ENCODE results near the gene BRCA2.

GRCh38 chr13:32277839-32278238, 37.5 kb upstream of the BRCA2 start:
- TF ChIP-seq POLR2A (IDR thresholded peaks at IDR 0.05) (no peak), EP300 (IDR thresholded peaks at IDR 0.05) (no peak)
- TF ChIP-seq, protein P1, sequence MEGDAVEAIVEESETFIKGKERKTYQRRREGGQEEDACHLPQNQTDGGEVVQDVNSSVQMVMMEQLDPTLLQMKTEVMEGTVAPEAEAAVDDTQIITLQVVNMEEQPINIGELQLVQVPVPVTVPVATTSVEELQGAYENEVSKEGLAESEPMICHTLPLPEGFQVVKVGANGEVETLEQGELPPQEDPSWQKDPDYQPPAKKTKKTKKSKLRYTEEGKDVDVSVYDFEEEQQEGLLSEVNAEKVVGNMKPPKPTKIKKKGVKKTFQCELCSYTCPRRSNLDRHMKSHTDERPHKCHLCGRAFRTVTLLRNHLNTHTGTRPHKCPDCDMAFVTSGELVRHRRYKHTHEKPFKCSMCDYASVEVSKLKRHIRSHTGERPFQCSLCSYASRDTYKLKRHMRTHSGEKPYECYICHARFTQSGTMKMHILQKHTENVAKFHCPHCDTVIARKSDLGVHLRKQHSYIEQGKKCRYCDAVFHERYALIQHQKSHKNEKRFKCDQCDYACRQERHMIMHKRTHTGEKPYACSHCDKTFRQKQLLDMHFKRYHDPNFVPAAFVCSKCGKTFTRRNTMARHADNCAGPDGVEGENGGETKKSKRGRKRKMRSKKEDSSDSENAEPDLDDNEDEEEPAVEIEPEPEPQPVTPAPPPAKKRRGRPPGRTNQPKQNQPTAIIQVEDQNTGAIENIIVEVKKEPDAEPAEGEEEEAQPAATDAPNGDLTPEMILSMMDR (IDR thresholded peaks at IDR 0.05): no peak

All from ovary (tissue), 3 donors.